Neuronal stem cell (in vitro differentiated cells): ENCODE measurements around the gene POLR2H.

Experiments
- DNase-seq: peaks from one replicate; pipeline ENCODE4 v3.0.0-alpha.2; 2013; ENCODE audit warnings: low spot score
- H2AFZ ChIP-seq: one replicate; pipeline ENCODE4 v1.6.1; 2013; ENCODE audit warnings: mild to moderate bottlenecking, low read length, inconsistent platforms
- H2AK5ac ChIP-seq: 2 replicates; pipeline ENCODE4 v1.6.1; 2013; ENCODE audit warnings: low read depth, mild to moderate bottlenecking, inconsistent platforms, low read length, moderate library complexity, mixed read lengths
- H2BK120ac ChIP-seq: 2 replicates; pipeline ENCODE4 v1.6.1; 2013; ENCODE audit warnings: low read depth, mild to moderate bottlenecking, inconsistent platforms, low read length, moderate library complexity, mixed read lengths
- H2BK12ac ChIP-seq: one replicate; pipeline ENCODE4 v1.6.1; 2013; ENCODE audit warnings: low read length, inconsistent platforms
- H2BK15ac ChIP-seq: 2 replicates; pipeline ENCODE4 v1.6.1; 2013; ENCODE audit warnings: mild to moderate bottlenecking, low read length, inconsistent platforms, mixed read lengths
- H2BK5ac ChIP-seq: one replicate; pipeline ENCODE4 v1.6.1; 2013; ENCODE audit warnings: inconsistent platforms, mild to moderate bottlenecking, low read length, moderate library complexity
- H3K14ac ChIP-seq: one replicate; pipeline ENCODE4 v1.6.1; 2013; ENCODE audit warnings: low read length, inconsistent platforms
- H3K18ac ChIP-seq: 2 replicates; pipeline ENCODE4 v1.6.1; 2013; ENCODE audit warnings: low read length, inconsistent platforms
- H3K23ac ChIP-seq: 2 replicates; pipeline ENCODE4 v1.6.1; 2013; ENCODE audit warnings: low read depth, mild to moderate bottlenecking, mixed read lengths, low read length, inconsistent platforms; ENCODE audit not compliant: poor library complexity
- H3K27ac ChIP-seq: replicated peaks from 3 replicates; pipeline ENCODE4 v1.5.1; 2013; ENCODE audit warnings: low read length, inconsistent platforms
- H3K27me3 ChIP-seq, 3 experiments: 2 replicates each; pipeline ENCODE4 v1.6.1; 2013; ENCODE audit warnings: low read length in 3 of 3, mild to moderate bottlenecking in 2 of 3, inconsistent platforms in 1 of 3, low read depth in 1 of 3, mixed read lengths in 1 of 3, moderate library complexity in 1 of 3; ENCODE audit not compliant: control insufficient read depth in 3 of 3, insufficient read depth in 3 of 3
- H3K36me3 ChIP-seq, 2 donors: replicated peaks in 1 of 2; 2 replicates each; pipeline ENCODE4 v1.6.1; 2013; ENCODE audit warnings: low read length in 2 of 2; ENCODE audit not compliant: control insufficient read depth in 2 of 2, insufficient read depth in 2 of 2
- H3K4ac ChIP-seq: 2 replicates; pipeline ENCODE4 v1.6.1; 2013; ENCODE audit warnings: inconsistent platforms, mild to moderate bottlenecking, low read length, moderate library complexity
- H3K4me1 ChIP-seq, 2 donors: 1 replicate in 1 of 2; 2 replicates in 1 of 2; pipeline ENCODE4 v1.6.1; 2013; ENCODE audit warnings: low read length in 2 of 2, low read depth in 1 of 2; ENCODE audit not compliant: control insufficient read depth in 2 of 2, insufficient read depth in 1 of 2
- H3K4me2 ChIP-seq: one replicate; pipeline ENCODE4 v1.6.1; 2013; ENCODE audit warnings: mild to moderate bottlenecking, low read length, inconsistent platforms; ENCODE audit not compliant: insufficient read depth, poor library complexity, severe bottlenecking
- H3K4me3 ChIP-seq, 2 donors: 2 replicates each; pipeline ENCODE4 v1.5.1; 2013; ENCODE audit warnings: low read length in 2 of 2, mild to moderate bottlenecking in 2 of 2, inconsistent platforms in 1 of 2, moderate library complexity in 1 of 2
- H3K79me1 ChIP-seq: one replicate; pipeline ENCODE4 v1.6.1; 2013; ENCODE audit warnings: low read depth, mild to moderate bottlenecking, inconsistent platforms, low read length, moderate library complexity
- H3K9ac ChIP-seq: one replicate; pipeline ENCODE4 v1.6.1; 2013; ENCODE audit warnings: mild to moderate bottlenecking, low read depth, low read length, inconsistent platforms; ENCODE audit not compliant: poor library complexity
- H3K9me3 ChIP-seq, 2 donors: replicated peaks in 1 of 2; 2 replicates each; pipeline versions ENCODE3 to v1.6.1; 2013; ENCODE audit warnings: low read length in 2 of 2, mild to moderate bottlenecking in 2 of 2, inconsistent platforms in 1 of 2, low read depth in 1 of 2, mixed read lengths in 1 of 2, moderate library complexity in 1 of 2; ENCODE audit not compliant: control insufficient read depth in 2 of 2, insufficient read depth in 1 of 2
- H4K8ac ChIP-seq: one replicate; pipeline ENCODE4 v1.6.1; 2013; ENCODE audit warnings: low read depth, mild to moderate bottlenecking, inconsistent platforms, low read length, moderate library complexity
- H4K91ac ChIP-seq: one replicate; pipeline ENCODE4 v1.6.1; 2013; ENCODE audit warnings: low read length, low read depth, mild to moderate bottlenecking, inconsistent platforms; ENCODE audit not compliant: poor library complexity
- WGBS, 2 donors: extraction: QIAGEN DNeasy Blood & Tissue Kit; methylation state at CpG; one replicate each; pipeline ENCODE4 v1.1.7; 2013; ENCODE audit warnings: missing lambda C conversion rate in 2 of 2, mixed read lengths in 1 of 2; ENCODE audit not compliant: insufficient read length in 2 of 2, insufficient replicate concordance in 1 of 2; ENCODE audit errors: extremely low coverage in 2 of 2; 5-methylcytosine and 5-hydroxymethylcytosine counted together

Gene POLR2H

DNA sequence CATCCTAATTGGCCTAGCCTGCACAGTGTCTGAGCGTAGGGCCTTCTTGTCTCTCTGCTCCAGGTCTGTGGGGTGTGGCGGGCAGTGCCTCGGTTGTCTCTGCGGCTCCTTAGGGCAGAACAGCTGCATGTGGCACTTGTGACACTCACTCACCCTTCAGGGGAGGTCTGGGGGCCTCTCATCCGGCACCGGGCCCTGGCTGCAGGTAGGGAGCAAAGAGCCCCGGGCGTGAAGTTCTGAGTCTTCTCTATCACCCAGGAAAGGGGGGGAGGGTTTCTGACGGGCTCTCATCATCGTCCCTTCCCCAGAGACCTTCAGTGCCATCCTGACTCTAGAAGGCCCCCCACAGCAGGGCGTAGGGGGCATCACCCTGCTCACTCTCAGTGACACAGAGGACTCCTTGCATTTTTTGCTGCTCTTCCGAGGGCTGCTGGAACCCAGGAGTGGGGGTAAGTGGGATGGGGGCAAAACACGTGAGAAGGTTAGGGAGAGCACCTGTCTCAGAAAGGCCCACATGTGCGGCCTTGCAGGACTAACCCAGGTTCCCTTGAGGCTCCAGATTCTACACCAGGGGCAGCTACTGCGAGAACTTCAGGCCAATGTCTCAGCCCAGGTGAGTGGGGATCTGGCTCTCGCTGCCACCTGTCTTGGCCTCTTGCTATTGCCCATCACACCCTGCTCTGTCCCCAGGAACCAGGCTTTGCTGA is 21.0 kb downstream of the POLR2H start:
- H3K4ac ChIP-seq: no peak overlapping the region
- peak overlapping the region; percentile 91 for H2AK5ac ChIP-seq
- H4K8ac ChIP-seq: no peak overlapping the region
- no peak overlapping the region for H3K4me2 ChIP-seq
- H3K4me1 ChIP-seq: peaks cover 24 to 29% of the 10 kb centered on the region in 2 donors
- no peak overlapping the region for H2BK15ac ChIP-seq
- no CpG with 5 or more reads among the region's 16 CpGs for WGBS, 2 donors
- no peak overlapping the region for H3K18ac ChIP-seq
- H3K9me3 ChIP-seq: no peaks in the 10 kb centered on the region
- H3K36me3 ChIP-seq: no peaks in the 10 kb centered on the region
- H2BK12ac ChIP-seq: no peak overlapping the region
- H3K27me3 ChIP-seq: peaks cover 8 to 22% (median 18%) of the 10 kb centered on the region in 3 experiments
- H3K9ac ChIP-seq: peak overlapping the region; percentile 50
- H3K23ac ChIP-seq: no peak overlapping the region
- DNase-seq: no peak
- H2BK5ac ChIP-seq: no peak overlapping the region
- no peak overlapping the region for H4K91ac ChIP-seq
- H3K79me1 ChIP-seq: no peaks in the 10 kb centered on the region
- no peak overlapping the region for H2AFZ ChIP-seq
- peak overlapping the region; percentile 47 for H3K14ac ChIP-seq
- H3K27ac ChIP-seq: no peak overlapping the region
- no peak overlapping the region for H2BK120ac ChIP-seq
- H3K4me3 ChIP-seq: no peak overlapping the region

DNA sequence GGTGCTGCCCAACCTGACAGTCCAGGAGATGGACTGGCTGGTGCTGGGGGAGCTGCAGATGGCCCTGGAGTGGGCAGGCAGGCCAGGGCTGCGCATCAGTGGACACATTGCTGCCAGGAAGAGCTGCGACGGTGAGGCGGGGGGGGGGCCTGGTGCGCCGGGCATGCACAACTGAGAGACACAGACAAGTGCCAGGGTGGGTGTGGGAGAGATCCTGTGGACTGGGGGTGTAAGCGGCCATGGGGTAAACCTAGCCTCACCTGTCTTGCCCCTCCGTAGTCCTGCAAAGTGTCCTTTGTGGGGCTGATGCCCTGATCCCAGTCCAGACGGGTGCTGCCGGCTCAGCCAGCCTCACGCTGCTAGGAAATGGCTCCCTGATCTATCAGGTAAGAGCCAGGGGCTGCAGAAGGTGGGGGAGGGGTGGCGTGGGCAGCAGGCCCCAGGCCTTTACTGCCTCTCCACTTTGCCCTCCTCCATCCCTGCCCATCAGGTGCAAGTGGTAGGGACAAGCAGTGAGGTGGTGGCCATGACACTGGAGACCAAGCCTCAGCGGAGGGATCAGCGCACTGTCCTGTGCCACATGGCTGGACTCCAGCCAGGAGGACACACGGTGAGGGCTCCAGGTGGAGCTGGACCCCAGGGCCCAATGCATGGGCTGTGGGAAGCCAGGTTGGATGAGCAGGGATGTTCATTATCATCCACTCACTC is 21.7 kb downstream of the POLR2H start:
- no peak overlapping the region for H3K4me3 ChIP-seq
- H3K4me2 ChIP-seq: no peak overlapping the region
- H3K4me1 ChIP-seq: peaks cover 17 to 22% of the 10 kb centered on the region in 2 donors
- H3K79me1 ChIP-seq: no peaks in the 10 kb centered on the region
- peaks cover 8 to 22% (median 18%) of the 10 kb centered on the region in 3 experiments for H3K27me3 ChIP-seq
- H2BK12ac ChIP-seq: peak overlapping the region; percentile 16
- no peaks in the 10 kb centered on the region for H3K36me3 ChIP-seq
- no peak overlapping the region for H3K23ac ChIP-seq
- no peak overlapping the region for H2AFZ ChIP-seq
- H3K9me3 ChIP-seq: no peaks in the 10 kb centered on the region
- H2BK5ac ChIP-seq: no peak overlapping the region
- H3K14ac ChIP-seq: peak overlapping the region; percentile 47
- H3K9ac ChIP-seq: peak overlapping the region; percentile 50
- no peak overlapping the region for H4K8ac ChIP-seq
- H3K18ac ChIP-seq: peak overlapping the region; percentile 44
- H2AK5ac ChIP-seq: peak overlapping the region; percentile 91
- no peak for DNase-seq
- no peak overlapping the region for H3K27ac ChIP-seq
- no CpG with 5 or more reads among the region's 15 CpGs for WGBS, 2 donors
- no peak overlapping the region for H2BK15ac ChIP-seq
- no peak overlapping the region for H2BK120ac ChIP-seq
- H3K4ac ChIP-seq: no peak overlapping the region
- H4K91ac ChIP-seq: no peak overlapping the region

DNA sequence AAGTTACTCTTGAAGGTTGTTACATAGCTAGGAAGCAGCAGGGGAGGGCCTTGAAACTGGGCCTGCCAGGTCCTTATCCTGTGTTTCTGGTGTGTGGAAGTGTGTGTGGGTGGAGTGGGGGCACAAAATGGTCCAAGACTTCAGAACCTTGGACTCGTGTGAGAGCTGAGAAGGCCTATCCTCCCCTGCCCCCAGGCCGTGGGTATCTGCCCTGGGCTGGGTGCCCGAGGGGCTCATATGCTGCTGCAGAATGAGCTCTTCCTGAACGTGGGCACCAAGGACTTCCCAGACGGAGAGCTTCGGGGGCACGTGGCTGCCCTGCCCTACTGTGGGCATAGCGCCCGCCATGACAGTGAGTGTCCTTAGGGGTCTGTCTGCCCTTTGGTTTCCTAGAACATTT is 22.8 kb downstream of the POLR2H start:
- no CpG with 5 or more reads among the region's 9 CpGs for WGBS, 2 donors
- Histone ChIP-seq H2BK5ac (no peak overlapping the region), H2BK12ac (no peak overlapping the region), H3K9me3 (no peaks in the 10 kb centered on the region), H4K91ac (no peak overlapping the region), H3K9ac (no peak overlapping the region), H2BK15ac (no peak overlapping the region), H2AFZ (no peak overlapping the region), H2BK120ac (no peak overlapping the region), H3K27ac (no peak overlapping the region), H3K4me3 (no peak overlapping the region), H3K27me3 (peaks cover 8 to 19% (median 18%) of the 10 kb centered on the region in 3 experiments), H4K8ac (no peak overlapping the region), H2AK5ac (no peak overlapping the region), H3K79me1 (no peaks in the 10 kb centered on the region), H3K14ac (no peak overlapping the region), H3K18ac (no peak overlapping the region), H3K36me3 (no peaks in the 10 kb centered on the region), H3K4me2 (no peak overlapping the region), H3K4me1 (peaks cover 6 to 10% of the 10 kb centered on the region in 2 donors), H3K4ac (no peak overlapping the region), H3K23ac (no peak overlapping the region)
- no peak for DNase-seq

DNA sequence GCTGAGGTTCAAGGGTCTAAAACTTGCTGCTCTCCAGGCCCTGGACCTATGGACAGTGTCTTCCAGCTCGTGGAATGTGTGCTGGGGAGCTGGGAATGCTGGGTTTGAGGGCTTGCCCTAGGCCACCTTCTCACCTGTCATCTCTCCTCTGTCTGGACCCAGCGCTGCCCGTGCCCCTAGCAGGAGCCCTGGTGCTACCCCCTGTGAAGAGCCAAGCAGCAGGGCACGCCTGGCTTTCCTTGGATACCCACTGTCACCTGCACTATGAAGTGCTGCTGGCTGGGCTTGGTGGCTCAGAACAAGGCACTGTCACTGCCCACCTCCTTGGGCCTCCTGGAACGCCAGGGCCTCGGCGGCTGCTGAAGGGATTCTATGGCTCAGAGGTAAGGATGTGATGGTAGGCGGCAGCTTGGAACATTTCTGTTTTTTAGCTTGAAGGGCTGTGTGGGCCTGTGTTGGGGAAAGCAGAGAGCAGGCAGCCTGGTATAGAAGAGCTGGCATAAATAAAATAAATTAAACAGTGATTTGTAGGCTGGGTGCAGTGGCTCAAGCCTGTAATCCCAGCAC is 23.4 kb downstream of the POLR2H start:
- Histone ChIP-seq H3K27me3 (peaks cover 8 to 19% (median 18%) of the 10 kb centered on the region in 3 experiments), H3K9me3 (no peaks in the 10 kb centered on the region), H3K9ac (no peak overlapping the region), H3K23ac (peak overlapping the region; percentile 65), H3K18ac (peak overlapping the region; percentile 64), H3K4ac (no peak overlapping the region), H3K4me3 (no peak overlapping the region), H3K27ac (no peak overlapping the region), H4K8ac (no peak overlapping the region), H3K4me2 (no peak overlapping the region), H2AK5ac (no peak overlapping the region), H3K36me3 (no peaks in the 10 kb centered on the region), H2BK5ac (no peak overlapping the region), H3K4me1 (peaks cover 4 to 8% of the 10 kb centered on the region in 2 donors), H3K14ac (no peak overlapping the region), H2BK120ac (no peak overlapping the region), H3K79me1 (no peaks in the 10 kb centered on the region), H4K91ac (no peak overlapping the region), H2BK12ac (no peak overlapping the region), H2BK15ac (peak overlapping the region; percentile 67), H2AFZ (no peak overlapping the region)
- no peak for DNase-seq
- no CpG with 5 or more reads among the region's 8 CpGs for WGBS, 2 donors
